ENCODE results near the gene PLCG2. TPM values are rescaled to one million over a fixed set of nuclear protein-coding genes. Genes with fewer than 3 reads are reported as not detected.

PLCG2 gene
- total and polyA plus RNA-seq, 2 of the 8 experiments (the other 6 are each of a cell fraction or from before 2014, with no cell fraction given), result 6.1 to 6.9 TPM

DNA sequence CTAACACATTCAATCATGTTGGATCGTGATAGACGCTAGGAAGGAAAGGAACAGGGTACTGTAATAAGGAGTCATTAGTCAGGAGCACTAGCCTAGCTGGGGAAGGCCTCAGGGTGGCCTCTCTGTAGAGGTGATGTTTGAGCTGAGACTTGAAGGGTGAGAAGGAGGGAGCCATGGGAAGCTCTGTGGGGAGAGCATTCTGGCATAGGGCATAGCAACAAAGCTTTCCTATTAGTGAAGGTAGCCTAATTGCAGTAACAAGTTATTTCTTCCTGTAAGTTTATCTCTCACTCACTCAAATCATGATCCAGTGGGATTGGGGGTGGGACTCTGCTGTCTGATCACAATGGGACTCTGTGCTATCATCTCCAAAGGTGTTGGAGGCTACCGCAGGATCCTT is 16.1 kb downstream of the PLCG2 start:
- DNase-seq (ENCODE audit: low read depth in 1 of 2, low spot score in 2 of 2) (no peak), FAIRE-seq (no peak)
- no peak overlapping the region for H2BK20ac ChIP-seq (ENCODE audit: low read length)
- ChIA-PET CTCF (ENCODE audit: partially characterized antibody) (interaction anchor here (1.1 kb wide), 1 partner anchor 61 kb away, joined by 3 read pairs; no protein-coding TSS in a partner anchor), POLR2A (ENCODE audit: partially characterized antibody) (no interaction called here)
- no peak overlapping the region for H3K23ac ChIP-seq (ENCODE audit: insufficient read length)
- no peaks in the 10 kb centered on the region for H3K9me3 ChIP-seq (ENCODE audit: insufficient read depth in 2 of 2, low read depth in 1 of 2, low read length in 1 of 2)
- no peaks in the 10 kb centered on the region for H3K27me3 ChIP-seq (replicated peaks in 1 of 4; ENCODE audit: control insufficient read depth in 3 of 4, extremely low read depth in 1 of 4, insufficient read depth in 3 of 4, low read length in 3 of 4)
- no peak overlapping the region for H2BK120ac ChIP-seq (replicated peaks; ENCODE audit: low read depth, low read length)
- no peak overlapping the region for H2BK5ac ChIP-seq (ENCODE audit: low read depth, low read length)
- H3K18ac ChIP-seq (ENCODE audit: extremely low read depth, low read length), result no peak overlapping the region
- no peak overlapping the region for H3K56ac ChIP-seq (replicated peaks; ENCODE audit: insufficient read length, low read depth, low read length)
- H2BK15ac ChIP-seq (ENCODE audit: low read length), result no peak overlapping the region
- no peak overlapping the region for H4K5ac ChIP-seq (ENCODE audit: insufficient read length, low read depth, low read length)
- H2AFZ ChIP-seq (ENCODE audit: low read length), result no peak overlapping the region
- no peak overlapping the region for H3K4me3 ChIP-seq (ENCODE audit: extremely low read depth in 1 of 4, insufficient read depth in 2 of 4, low read depth in 3 of 4, low read length in 4 of 4)
- H3K79me1 ChIP-seq (ENCODE audit: low read depth, low read length), result no peaks in the 10 kb centered on the region
- no peak overlapping the region for H2AK5ac ChIP-seq (ENCODE audit: low read depth, low read length)
- no peaks in the 10 kb centered on the region for H3K36me3 ChIP-seq (ENCODE audit: control insufficient read depth in 2 of 4, insufficient read depth in 4 of 4, low read length in 3 of 4)
- H4K20me1 ChIP-seq (replicated peaks in 1 of 2; ENCODE audit: control insufficient read depth in 1 of 2, insufficient read depth in 2 of 2, low read length in 2 of 2), result no peaks in the 10 kb centered on the region
- H3K23me2 ChIP-seq (ENCODE audit: low read depth, low read length), result no peaks in the 10 kb centered on the region
- H4K8ac ChIP-seq (ENCODE audit: extremely low read depth, insufficient read depth, low read length), result no peak overlapping the region
- no peak overlapping the region for H3K4ac ChIP-seq (replicated peaks; ENCODE audit: insufficient read length, low read depth, low read length)
- no peak overlapping the region for H2BK12ac ChIP-seq (ENCODE audit: low read depth, low read length)
- H3K4me1 ChIP-seq (replicated peaks in 1 of 4; ENCODE audit: control insufficient read depth in 3 of 4, insufficient read depth in 4 of 4, low read length in 3 of 4), result peaks cover 0 to 5% (median 2%) of the 10 kb centered on the region in 4 experiments; a peak in 2 of 7 replicates
- no peaks in the 10 kb centered on the region for H3K79me2 ChIP-seq (ENCODE audit: control insufficient read depth in 1 of 2, insufficient read depth in 2 of 2, low read length in 2 of 2)
- no peak for TF ChIP-seq RAD21 (IDR thresholded peaks at IDR 0.05 in 1 of 2, conservative IDR thresholded peaks at IDR 0.05 in 1 of 2; ENCODE audit: low read depth in 2 of 2, low read length in 2 of 2)
- TF ChIP-seq KDM1A (IDR thresholded peaks at IDR 0.05; ENCODE audit: borderline replicate concordance, low read length), result peak; percentile 34; the same call in 1 of the 2 replicates
- H3K14ac ChIP-seq (ENCODE audit: insufficient read length), result no peak overlapping the region
- H3K9ac ChIP-seq (replicated peaks in 1 of 4; ENCODE audit: extremely low read depth in 1 of 4, low read depth in 3 of 4, low read length in 3 of 4), result no peak overlapping the region
- H4K91ac ChIP-seq (replicated peaks; ENCODE audit: insufficient read length, low read length), result no peak overlapping the region
- H3K27ac ChIP-seq (ENCODE audit: low read depth, low read length), result no peak overlapping the region
- WGBS, 2 experiments (ENCODE audit: extremely low coverage in 1 of 2, insufficient coverage in 1 of 2, insufficient read length in 1 of 2, insufficient replicate concordance in 2 of 2, low coverage in 1 of 2, low lambda C conversion rate in 2 of 2, missing lambda C conversion rate in 1 of 2), result 100% methylated on average over 3 of the region's 3 CpGs; no CpG with 5 or more reads in 1 of the 2 experiments
- H3K4me2 ChIP-seq (ENCODE audit: insufficient read depth in 1 of 2, low read depth in 2 of 2, low read length in 2 of 2), result no peak overlapping the region
